NCI-H1417 (cell line): ENCODE results near the gene HELZ2.

Experiments used
- DNase-seq, 3 experiments: peaks; one replicate each; lab custom pipeline; 2025; lab: John Stamatoyannopoulos, UW

Gene HELZ2

DNA sequence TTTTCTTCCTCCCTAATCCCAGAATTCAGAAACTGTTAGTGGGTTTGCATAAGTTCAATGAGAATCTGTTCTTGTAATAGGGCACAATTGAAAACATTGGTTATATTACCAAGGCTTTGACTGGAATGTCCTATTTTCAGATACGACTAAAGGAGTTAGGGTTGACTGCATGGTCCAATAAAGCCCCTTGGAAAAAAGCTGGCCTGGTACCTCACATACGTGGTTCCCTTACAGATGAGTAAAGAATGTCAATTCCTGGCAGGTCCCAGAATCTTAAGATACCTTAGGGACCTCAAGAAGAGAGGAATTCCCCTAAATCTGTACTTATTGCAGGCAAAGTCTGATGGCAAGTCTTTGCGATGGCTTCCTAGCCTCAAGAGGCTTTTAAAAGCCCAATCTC, 48.9 kb downstream of the HELZ2 start:
- no peak for DNase-seq
